ENCODE measurements around the gene B3GAT3. TPM values are rescaled to one million over a fixed set of nuclear protein-coding genes. Genes with fewer than 3 reads are reported as not detected.
"Not testable (repeated sequence)": the region's sequence is repeated elsewhere in the genome, so short reads cannot be mapped to it uniquely, and the experiment has no call there.

Gene B3GAT3
- total RNA-seq, 1 donor from 2014 or later = 93.8 TPM

DNA sequence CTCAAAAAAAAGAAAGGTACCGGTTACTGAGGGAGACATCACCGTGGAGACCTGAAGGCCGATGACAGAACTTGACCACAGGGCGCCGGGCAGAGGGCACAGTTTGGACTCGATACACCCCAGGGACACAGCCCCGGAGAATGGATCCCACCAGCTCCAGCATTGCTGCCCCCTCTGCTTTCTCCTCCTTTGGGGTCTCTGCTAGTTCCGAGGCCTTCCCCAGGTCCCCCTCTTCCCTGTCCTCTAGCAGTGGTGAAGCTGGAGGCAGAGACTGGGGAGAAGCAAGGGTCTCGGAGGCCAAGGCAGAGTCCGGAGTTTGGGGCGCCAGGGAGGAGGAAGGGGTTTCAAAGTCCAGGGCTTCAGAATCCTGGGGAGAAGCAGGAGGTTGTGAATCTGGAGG is 43.2 kb downstream of the B3GAT3 start:
- Mint-ChIP-seq H3K27ac (no peak overlapping the region), H3K27me3 (ENCODE audit: insufficient read depth) (no peaks in the 10 kb centered on the region)
- intact Hi-C loops (cut with micrococcal nuclease) = no loop called here

DNA sequence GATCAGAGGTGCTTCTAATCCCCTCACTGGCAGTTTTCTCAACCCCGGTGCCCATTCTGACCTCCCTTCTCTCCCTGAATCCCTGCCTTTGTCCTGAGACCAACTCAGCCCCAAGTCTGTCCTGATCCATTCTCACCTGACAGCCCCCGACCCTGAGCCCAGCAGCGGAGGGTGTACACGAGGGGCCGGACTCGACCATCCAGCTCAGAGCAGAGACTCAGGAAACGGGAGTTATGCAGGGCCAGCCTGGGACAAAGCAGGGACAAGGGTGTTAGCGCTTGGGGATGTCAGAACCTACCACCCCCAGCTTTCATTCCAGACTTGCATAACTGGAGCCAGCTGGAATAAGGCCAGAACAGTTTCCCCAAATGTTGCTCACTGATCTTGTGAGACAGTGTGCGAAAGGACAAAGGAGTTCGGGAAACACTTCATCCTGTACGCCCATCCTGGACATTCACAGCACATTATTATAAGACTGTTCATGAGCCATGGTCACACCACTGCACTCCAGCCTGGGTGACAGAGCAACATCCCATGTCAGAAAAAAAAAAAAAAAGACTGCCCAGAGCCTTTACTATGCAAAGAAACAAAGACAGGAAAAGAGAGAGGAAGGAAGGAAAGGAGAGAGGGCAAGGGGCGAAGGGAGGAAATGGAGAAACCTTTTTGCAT is 44.6 kb downstream of the B3GAT3 start:
- Mint-ChIP-seq H3K27ac (no peak overlapping the region), H3K4me1 (ENCODE audit: low read depth) (peaks cover 17% of the 10 kb centered on the region), H3K9me3 (no peaks in the 10 kb centered on the region)

More for the DNA sequence above, 43.2 kb downstream of the B3GAT3 start:
- no peaks in the 10 kb centered on the region for H3K9me3 Mint-ChIP-seq
- H3K36me3 Mint-ChIP-seq (ENCODE audit: low read depth) = peaks cover 29% of the 10 kb centered on the region
- H3K4me3 Mint-ChIP-seq = no peak overlapping the region
- DNase-seq (ENCODE audit: low spot score) = no peak
- peaks cover 6% of the 10 kb centered on the region for H3K4me1 Mint-ChIP-seq (ENCODE audit: low read depth)

GRCh38 chr11:62575837-62576236 is 45.9 kb downstream of the B3GAT3 start:
- Mint-ChIP-seq H3K27ac (peak overlapping the region; percentile 50), H3K9me3 (no peaks in the 10 kb centered on the region), H3K4me1 (ENCODE audit: low read depth) (peaks cover 31% of the 10 kb centered on the region), H3K27me3 (ENCODE audit: insufficient read depth) (no peaks in the 10 kb centered on the region), H3K36me3 (ENCODE audit: low read depth) (peaks cover 46% of the 10 kb centered on the region), H3K4me3 (no peak overlapping the region)
- intact Hi-C loops (cut with micrococcal nuclease) = no loop called here
- no peak for DNase-seq (ENCODE audit: low spot score)

More for the DNA sequence above, 44.6 kb downstream of the B3GAT3 start:
- DNase-seq (ENCODE audit: low spot score) = no peak
- Mint-ChIP-seq H3K27me3 (ENCODE audit: insufficient read depth) (no peaks in the 10 kb centered on the region), H3K36me3 (ENCODE audit: low read depth) (peaks cover 40% of the 10 kb centered on the region), H3K4me3 (no peak overlapping the region)
- intact Hi-C loops (cut with micrococcal nuclease) = no loop called here

DNA sequence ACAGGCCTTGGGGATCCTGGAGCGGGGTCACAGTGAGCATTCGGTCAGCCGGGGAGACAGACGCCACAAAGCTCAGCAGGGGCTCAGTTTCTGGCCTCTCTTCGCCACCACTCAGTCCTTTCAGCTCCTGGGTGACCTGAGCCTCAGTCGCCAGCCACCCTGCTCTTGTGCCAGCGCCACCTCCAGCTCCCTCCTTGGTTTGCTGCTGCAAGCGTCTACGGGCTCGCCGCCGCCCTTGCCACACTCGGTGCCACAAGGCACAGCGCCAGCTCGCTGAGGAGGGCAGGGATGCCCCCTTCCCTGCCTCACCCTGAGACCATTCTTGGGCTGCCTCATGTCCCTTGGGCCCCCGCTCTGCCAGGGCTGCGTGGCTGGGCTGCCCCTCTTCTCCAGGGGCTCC is 46.6 kb downstream of the B3GAT3 start:
- H3K27ac Mint-ChIP-seq = peak overlapping the region; percentile 92
- H3K4me3 Mint-ChIP-seq = peak overlapping the region; percentile 98
- H3K27me3 Mint-ChIP-seq (ENCODE audit: insufficient read depth) = no peaks in the 10 kb centered on the region
- H3K4me1 Mint-ChIP-seq (ENCODE audit: low read depth) = peaks cover 35% of the 10 kb centered on the region
- no peaks in the 10 kb centered on the region for H3K9me3 Mint-ChIP-seq
- DNase-seq (ENCODE audit: low spot score) = no peak
- intact Hi-C loops (cut with micrococcal nuclease) = no loop called here
- H3K36me3 Mint-ChIP-seq (ENCODE audit: low read depth) = peaks cover 48% of the 10 kb centered on the region

DNA sequence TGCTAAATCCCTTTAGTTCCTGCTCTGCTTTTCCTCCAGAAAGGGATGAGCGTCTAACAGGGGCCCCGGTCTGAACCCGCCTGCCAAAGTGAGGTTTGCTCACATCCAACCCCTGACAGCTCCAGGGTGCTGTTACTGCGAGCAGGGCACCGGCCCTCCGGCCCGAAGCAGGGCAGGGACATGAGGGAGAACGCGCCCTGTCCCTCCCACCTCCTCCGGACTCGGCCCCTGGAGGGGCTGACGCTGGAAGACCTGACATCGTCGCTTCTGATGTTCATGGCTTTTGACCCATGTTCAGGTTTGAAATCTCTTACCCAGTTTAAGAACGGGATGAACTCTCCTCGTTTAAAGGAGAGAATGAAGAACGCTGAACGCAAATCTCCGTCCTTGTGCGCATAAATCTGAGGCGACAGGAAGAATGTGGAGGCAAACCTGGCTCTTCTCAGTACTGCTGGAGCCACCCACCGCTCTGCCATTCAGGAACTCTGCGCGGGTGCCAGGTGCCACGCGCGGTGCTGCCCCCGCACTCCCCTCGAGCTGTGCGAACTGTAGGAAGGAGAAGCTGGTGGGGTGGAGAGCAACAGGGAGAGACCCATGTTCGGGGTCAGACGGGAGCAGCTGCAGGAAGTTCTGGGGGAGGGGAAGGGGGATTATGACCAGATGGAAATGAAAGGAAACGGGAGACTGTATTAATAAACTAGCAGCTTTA is 47.3 kb downstream of the B3GAT3 start:
- Mint-ChIP-seq H3K27ac (peak overlapping the region; percentile 92), H3K4me3 (peak overlapping the region; percentile 98), H3K27me3 (ENCODE audit: insufficient read depth) (no peaks in the 10 kb centered on the region), H3K4me1 (ENCODE audit: low read depth) (peaks cover 37% of the 10 kb centered on the region), H3K36me3 (ENCODE audit: low read depth) (peaks cover 54% of the 10 kb centered on the region), H3K9me3 (no peaks in the 10 kb centered on the region)
- DNase-seq (ENCODE audit: low spot score) = no peak
- intact Hi-C loops (cut with micrococcal nuclease) = loop anchor here (1.0 to 5.0 kb wide), 4 partner anchors 72 to 308 kb away; partner anchors contain the start of genes GANAB and SLC3A2

- Mint-ChIP-seq H3K9me3 (no peaks in the 10 kb centered on the region), H3K4me1 (ENCODE audit: low read depth) (peaks cover 37% of the 10 kb centered on the region), H3K4me3 (peak within 1 kb of the TSS; percentile 98), H3K27me3 (ENCODE audit: insufficient read depth) (no peaks in the 10 kb centered on the region), H3K27ac (peak within 1 kb of the TSS; percentile 92), H3K36me3 (ENCODE audit: low read depth) (peaks cover 54% of the 10 kb centered on the region)
- peak; percentile 99 for DNase-seq (ENCODE audit: low spot score)
- intact Hi-C loops (cut with micrococcal nuclease) = loop anchor here (1.0 to 5.0 kb wide), 8 partner anchors 16 to 309 kb away; partner anchors contain the start of genes GANAB, SLC3A2 and TUT1
Measured at GRCh38 chr11:62573592-62574362, 48.0 kb downstream of the B3GAT3 start, which contains the start of gene EEF1G. EEF1G (minus strand) TSS chr11:62573891; CDS start chr11:62573842, 49 bp downstream.

DNA sequence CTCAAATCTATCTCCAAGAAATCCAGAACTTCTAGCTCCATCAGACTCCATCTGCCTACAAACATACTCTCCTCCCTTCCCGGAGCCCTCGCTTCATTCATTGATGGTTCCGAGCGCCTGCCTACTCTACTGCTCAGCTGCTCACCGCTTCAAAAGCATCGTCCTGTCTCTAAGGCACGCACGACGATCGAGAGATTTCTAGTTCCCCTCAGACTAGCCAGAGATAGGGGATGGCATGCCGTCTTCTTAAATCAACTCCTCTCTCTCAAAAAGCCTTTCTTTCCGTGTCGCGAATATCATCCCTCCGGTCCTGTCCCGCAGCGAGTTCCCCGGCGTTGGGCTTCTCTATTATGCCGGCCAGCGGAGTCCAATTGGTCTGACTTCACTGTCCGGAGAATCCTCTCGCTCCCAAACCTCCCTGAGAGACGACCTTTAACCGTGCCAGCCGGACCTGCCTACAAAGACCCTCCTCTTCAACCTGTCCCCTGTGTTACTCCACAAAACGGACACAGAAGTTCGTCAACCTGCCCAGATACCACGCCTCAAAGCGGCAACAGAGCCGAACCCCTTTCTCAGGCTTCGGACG is 48.7 kb downstream of the B3GAT3 start:
- Mint-ChIP-seq H3K36me3 (ENCODE audit: low read depth) (peaks cover 57% of the 10 kb centered on the region), H3K4me3 (peak overlapping the region; percentile 98), H3K27ac (peak overlapping the region; percentile 92), H3K4me1 (ENCODE audit: low read depth) (peaks cover 37% of the 10 kb centered on the region), H3K27me3 (ENCODE audit: insufficient read depth) (no peaks in the 10 kb centered on the region), H3K9me3 (no peaks in the 10 kb centered on the region)
- DNase-seq (ENCODE audit: low spot score) = no peak
- intact Hi-C loops (cut with micrococcal nuclease) = loop anchor here (1.0 to 5.0 kb wide), 5 partner anchors 16 to 309 kb away; partner anchors contain the start of genes SLC3A2 and TUT1

DNA sequence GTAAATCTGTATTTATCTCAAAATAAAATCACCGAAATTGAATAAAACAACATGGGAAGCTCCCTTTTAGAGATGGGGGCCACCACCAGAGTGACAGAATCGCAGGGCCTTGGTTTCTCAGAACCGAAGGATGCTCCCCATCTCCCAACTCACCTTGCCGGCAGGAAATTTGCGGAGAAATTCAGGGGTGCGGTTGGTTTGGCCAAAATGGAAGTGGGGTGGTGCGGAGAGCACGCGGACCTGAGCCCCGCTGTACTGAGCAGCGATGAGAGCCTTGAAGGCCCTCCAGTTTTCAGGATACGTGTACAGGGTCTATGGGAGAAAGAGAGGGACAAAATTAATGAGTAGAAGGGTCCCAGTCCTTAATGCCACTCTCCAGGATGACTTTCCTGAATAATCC is 49.4 kb downstream of the B3GAT3 start:
- no peaks in the 10 kb centered on the region for H3K9me3 Mint-ChIP-seq
- H3K4me1 Mint-ChIP-seq (ENCODE audit: low read depth) = peaks cover 38% of the 10 kb centered on the region
- intact Hi-C loops (cut with micrococcal nuclease) = loop anchor here (5.0 kb wide), 1 partner anchor 310 kb away; the partner anchor contains the start of gene SLC3A2
- H3K4me3 Mint-ChIP-seq = peak overlapping the region; percentile 98
- DNase-seq (ENCODE audit: low spot score) = no peak
- H3K27me3 Mint-ChIP-seq (ENCODE audit: insufficient read depth) = no peaks in the 10 kb centered on the region
- H3K36me3 Mint-ChIP-seq (ENCODE audit: low read depth) = peaks cover 57% of the 10 kb centered on the region
- peak overlapping the region; percentile 92 for H3K27ac Mint-ChIP-seq

DNA sequence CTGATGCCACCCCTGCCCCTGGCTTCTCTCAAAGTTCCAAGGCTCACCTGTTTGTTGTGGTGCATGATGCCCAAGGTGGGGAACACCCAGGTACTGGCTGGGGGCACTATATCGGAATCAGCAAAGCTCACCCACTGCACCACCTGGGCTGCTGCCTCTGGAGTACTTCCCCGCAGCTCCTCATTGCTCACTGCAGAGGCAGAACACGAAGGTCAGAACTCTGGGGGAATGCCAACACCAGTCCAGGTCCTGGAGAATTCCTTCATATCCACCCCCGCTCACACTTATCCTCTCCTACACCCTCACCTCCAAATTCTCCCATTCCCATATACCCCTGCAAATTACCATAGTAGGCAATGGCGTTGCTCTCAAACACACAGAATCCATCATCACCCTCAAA is 50.3 kb downstream of the B3GAT3 start:
- intact Hi-C loops (cut with micrococcal nuclease) = loop anchor here (5.0 kb wide), 1 partner anchor 311 kb away; the partner anchor contains the start of gene SLC3A2
- peaks cover 47% of the 10 kb centered on the region for H3K4me1 Mint-ChIP-seq (ENCODE audit: low read depth)
- not testable (repeated sequence) for DNase-seq (ENCODE audit: low spot score); H3K27me3 Mint-ChIP-seq (ENCODE audit: insufficient read depth); H3K9me3 Mint-ChIP-seq; H3K27ac Mint-ChIP-seq
- peak overlapping the region; percentile 98 for H3K4me3 Mint-ChIP-seq
- peaks cover 59% of the 10 kb centered on the region for H3K36me3 Mint-ChIP-seq (ENCODE audit: low read depth)

DNA sequence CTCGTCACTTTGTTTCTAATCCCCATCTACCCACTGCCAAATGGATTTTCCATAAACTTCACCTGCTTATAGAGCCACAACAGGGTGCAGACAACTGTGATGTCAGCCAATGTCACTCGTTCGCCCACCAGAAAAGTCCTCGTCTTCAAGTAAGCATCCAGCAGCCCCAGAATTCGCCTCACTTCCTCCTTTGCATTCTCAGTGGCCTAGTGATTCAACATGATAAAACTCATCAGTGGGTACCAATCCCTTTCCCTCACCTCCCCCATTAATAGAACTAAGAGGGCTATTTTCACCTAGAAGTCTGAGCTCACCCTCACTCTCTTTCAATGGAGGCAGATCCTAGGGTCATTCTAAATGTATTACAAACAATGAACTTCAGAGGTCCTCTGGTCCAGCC is 50.9 kb downstream of the B3GAT3 start:
- Mint-ChIP-seq H3K4me3 (peak overlapping the region; percentile 98), H3K36me3 (ENCODE audit: low read depth) (peaks cover 64% of the 10 kb centered on the region), H3K4me1 (ENCODE audit: low read depth) (peaks cover 53% of the 10 kb centered on the region), H3K27ac (peak overlapping the region; percentile 40)
- not testable (repeated sequence) for H3K27me3 Mint-ChIP-seq (ENCODE audit: insufficient read depth); DNase-seq (ENCODE audit: low spot score); H3K9me3 Mint-ChIP-seq
- intact Hi-C loops (cut with micrococcal nuclease) = loop anchor here (5.0 kb wide), 1 partner anchor 311 kb away; the partner anchor contains the start of gene SLC3A2

GRCh38 chr11:62569611-62570010 is 52.2 kb downstream of the B3GAT3 start:
- intact Hi-C loops (cut with micrococcal nuclease) = loop anchor here (5.0 kb wide), 1 partner anchor 313 kb away; the partner anchor contains the start of gene SLC3A2
- H3K4me1 Mint-ChIP-seq (ENCODE audit: low read depth) = peaks cover 56% of the 10 kb centered on the region
- no peak overlapping the region for H3K4me3 Mint-ChIP-seq
- H3K27ac Mint-ChIP-seq = no peak overlapping the region
- peaks cover 70% of the 10 kb centered on the region for H3K36me3 Mint-ChIP-seq (ENCODE audit: low read depth)
- no peaks in the 10 kb centered on the region for H3K27me3 Mint-ChIP-seq (ENCODE audit: insufficient read depth)
- no peaks in the 10 kb centered on the region for H3K9me3 Mint-ChIP-seq
- DNase-seq (ENCODE audit: low spot score) = no peak

DNA sequence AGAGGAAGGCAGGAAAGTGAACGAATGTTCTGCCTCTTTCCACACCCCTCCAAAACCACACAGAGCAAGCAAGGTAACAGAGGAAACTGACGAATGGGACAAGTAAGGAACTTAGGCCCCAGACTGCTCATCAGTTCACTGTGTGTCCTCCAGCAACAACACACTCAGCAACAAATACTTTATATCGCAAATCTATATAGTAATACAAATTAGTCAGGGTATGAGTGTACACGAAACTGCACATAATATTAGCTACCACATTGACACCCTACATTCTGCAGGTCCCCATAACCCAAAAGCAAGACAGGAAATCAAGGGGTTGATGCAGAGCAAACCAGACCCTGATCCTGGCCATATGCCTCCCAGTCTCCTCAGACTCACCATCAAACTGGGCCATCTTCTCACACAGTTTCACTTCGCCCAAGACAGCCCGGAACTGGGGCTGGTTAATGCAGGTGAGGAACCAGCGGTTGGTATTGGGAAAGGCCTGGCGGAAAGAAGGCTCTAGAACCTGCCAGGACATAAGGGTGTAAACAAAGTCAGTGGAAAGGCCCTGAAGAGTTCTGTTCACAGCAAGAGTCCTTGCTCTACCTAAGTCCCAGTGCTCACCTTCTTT is 54.7 kb downstream of the B3GAT3 start:
- no peaks in the 10 kb centered on the region for H3K27me3 Mint-ChIP-seq (ENCODE audit: insufficient read depth)
- H3K27ac Mint-ChIP-seq = peak overlapping the region; percentile 40
- intact Hi-C loops (cut with micrococcal nuclease) = no loop called here
- H3K36me3 Mint-ChIP-seq (ENCODE audit: low read depth) = peaks cover 60% of the 10 kb centered on the region
- no peak for DNase-seq (ENCODE audit: low spot score)
- peaks cover 45% of the 10 kb centered on the region for H3K4me1 Mint-ChIP-seq (ENCODE audit: low read depth)
- no peak overlapping the region for H3K4me3 Mint-ChIP-seq
- no peaks in the 10 kb centered on the region for H3K9me3 Mint-ChIP-seq

Data from activated T-helper 1 cell treated with anti-CD3 and anti-CD28 coated beads, Interleukin-12 subunit alpha, Interleukin-12 subunit beta, Interleukin-2, Interleukin-4 antibody, amounts not matched to agents 30 ng/mL and 10 ng/mL and 1 ng/mL, durations not matched to agents 14 hours and 24 hours and 36 hours (primary cell).